ENCODE data around the gene LPP.

DNA sequence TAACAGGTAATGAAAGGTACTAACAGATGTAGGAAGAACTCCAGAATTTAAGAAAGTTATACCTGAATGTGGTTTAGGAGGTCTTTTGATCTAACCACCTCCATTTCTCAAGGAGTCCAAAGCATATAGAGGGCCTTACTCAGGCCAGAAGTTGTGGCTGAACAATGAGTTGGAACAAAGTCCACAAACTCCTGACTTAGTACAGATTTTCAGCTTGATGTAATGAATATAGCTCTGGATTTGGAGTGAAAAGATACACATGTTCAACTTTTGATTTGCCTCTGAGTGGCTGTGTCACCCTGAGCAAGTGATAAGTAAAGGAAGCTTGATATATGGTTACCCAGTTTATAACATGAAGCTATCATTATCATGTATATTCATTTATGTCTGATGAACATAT is 390.1 kb downstream of the LPP start:
- TF ChIP-seq RCOR1 (IDR thresholded peaks at IDR 0.05; ENCODE audit: low read depth, low read length) (no peak), MYC (IDR thresholded peaks at IDR 0.05; ENCODE audit: borderline replicate concordance, low read length) (no peak), MAZ (IDR thresholded peaks at IDR 0.05; ENCODE audit: borderline replicate concordance, low read depth, low read length) (no peak), CHD4 (IDR thresholded peaks at IDR 0.05; ENCODE audit: borderline replicate concordance) (no peak), CEBPB (IDR thresholded peaks at IDR 0.05) (no peak), RNF2 (IDR thresholded peaks at IDR 0.05; ENCODE audit: borderline replicate concordance, low read depth) (no peak), EP300 (IDR thresholded peaks at IDR 0.05) (no peak)
- TF ChIP-seq, protein P1, sequence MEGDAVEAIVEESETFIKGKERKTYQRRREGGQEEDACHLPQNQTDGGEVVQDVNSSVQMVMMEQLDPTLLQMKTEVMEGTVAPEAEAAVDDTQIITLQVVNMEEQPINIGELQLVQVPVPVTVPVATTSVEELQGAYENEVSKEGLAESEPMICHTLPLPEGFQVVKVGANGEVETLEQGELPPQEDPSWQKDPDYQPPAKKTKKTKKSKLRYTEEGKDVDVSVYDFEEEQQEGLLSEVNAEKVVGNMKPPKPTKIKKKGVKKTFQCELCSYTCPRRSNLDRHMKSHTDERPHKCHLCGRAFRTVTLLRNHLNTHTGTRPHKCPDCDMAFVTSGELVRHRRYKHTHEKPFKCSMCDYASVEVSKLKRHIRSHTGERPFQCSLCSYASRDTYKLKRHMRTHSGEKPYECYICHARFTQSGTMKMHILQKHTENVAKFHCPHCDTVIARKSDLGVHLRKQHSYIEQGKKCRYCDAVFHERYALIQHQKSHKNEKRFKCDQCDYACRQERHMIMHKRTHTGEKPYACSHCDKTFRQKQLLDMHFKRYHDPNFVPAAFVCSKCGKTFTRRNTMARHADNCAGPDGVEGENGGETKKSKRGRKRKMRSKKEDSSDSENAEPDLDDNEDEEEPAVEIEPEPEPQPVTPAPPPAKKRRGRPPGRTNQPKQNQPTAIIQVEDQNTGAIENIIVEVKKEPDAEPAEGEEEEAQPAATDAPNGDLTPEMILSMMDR (IDR thresholded peaks at IDR 0.05): no peak
- TF ChIP-seq, protein P2, sequence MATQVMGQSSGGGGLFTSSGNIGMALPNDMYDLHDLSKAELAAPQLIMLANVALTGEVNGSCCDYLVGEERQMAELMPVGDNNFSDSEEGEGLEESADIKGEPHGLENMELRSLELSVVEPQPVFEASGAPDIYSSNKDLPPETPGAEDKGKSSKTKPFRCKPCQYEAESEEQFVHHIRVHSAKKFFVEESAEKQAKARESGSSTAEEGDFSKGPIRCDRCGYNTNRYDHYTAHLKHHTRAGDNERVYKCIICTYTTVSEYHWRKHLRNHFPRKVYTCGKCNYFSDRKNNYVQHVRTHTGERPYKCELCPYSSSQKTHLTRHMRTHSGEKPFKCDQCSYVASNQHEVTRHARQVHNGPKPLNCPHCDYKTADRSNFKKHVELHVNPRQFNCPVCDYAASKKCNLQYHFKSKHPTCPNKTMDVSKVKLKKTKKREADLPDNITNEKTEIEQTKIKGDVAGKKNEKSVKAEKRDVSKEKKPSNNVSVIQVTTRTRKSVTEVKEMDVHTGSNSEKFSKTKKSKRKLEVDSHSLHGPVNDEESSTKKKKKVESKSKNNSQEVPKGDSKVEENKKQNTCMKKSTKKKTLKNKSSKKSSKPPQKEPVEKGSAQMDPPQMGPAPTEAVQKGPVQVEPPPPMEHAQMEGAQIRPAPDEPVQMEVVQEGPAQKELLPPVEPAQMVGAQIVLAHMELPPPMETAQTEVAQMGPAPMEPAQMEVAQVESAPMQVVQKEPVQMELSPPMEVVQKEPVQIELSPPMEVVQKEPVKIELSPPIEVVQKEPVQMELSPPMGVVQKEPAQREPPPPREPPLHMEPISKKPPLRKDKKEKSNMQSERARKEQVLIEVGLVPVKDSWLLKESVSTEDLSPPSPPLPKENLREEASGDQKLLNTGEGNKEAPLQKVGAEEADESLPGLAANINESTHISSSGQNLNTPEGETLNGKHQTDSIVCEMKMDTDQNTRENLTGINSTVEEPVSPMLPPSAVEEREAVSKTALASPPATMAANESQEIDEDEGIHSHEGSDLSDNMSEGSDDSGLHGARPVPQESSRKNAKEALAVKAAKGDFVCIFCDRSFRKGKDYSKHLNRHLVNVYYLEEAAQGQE (IDR thresholded peaks at IDR 0.05): no peak
- TF ChIP-seq, protein P3, sequence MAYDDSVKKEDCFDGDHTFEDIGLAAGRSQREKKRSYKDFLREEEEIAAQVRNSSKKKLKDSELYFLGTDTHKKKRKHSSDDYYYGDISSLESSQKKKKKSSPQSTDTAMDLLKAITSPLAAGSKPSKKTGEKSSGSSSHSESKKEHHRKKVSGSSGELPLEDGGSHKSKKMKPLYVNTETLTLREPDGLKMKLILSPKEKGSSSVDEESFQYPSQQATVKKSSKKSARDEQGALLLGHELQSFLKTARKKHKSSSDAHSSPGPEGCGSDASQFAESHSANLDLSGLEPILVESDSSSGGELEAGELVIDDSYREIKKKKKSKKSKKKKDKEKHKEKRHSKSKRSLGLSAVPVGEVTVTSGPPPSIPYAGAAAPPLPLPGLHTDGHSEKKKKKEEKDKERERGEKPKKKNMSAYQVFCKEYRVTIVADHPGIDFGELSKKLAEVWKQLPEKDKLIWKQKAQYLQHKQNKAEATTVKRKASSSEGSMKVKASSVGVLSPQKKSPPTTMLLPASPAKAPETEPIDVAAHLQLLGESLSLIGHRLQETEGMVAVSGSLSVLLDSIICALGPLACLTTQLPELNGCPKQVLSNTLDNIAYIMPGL (CRISPR knock-in tag; IDR thresholded peaks at IDR 0.05; ENCODE audit: borderline replicate concordance): no peak
